Measurements from ENCODE around the gene ADGRA3. TPM values are rescaled to one million over a fixed set of nuclear protein-coding genes. Genes with fewer than 3 reads are reported as not detected.

ADGRA3 gene, protein sequence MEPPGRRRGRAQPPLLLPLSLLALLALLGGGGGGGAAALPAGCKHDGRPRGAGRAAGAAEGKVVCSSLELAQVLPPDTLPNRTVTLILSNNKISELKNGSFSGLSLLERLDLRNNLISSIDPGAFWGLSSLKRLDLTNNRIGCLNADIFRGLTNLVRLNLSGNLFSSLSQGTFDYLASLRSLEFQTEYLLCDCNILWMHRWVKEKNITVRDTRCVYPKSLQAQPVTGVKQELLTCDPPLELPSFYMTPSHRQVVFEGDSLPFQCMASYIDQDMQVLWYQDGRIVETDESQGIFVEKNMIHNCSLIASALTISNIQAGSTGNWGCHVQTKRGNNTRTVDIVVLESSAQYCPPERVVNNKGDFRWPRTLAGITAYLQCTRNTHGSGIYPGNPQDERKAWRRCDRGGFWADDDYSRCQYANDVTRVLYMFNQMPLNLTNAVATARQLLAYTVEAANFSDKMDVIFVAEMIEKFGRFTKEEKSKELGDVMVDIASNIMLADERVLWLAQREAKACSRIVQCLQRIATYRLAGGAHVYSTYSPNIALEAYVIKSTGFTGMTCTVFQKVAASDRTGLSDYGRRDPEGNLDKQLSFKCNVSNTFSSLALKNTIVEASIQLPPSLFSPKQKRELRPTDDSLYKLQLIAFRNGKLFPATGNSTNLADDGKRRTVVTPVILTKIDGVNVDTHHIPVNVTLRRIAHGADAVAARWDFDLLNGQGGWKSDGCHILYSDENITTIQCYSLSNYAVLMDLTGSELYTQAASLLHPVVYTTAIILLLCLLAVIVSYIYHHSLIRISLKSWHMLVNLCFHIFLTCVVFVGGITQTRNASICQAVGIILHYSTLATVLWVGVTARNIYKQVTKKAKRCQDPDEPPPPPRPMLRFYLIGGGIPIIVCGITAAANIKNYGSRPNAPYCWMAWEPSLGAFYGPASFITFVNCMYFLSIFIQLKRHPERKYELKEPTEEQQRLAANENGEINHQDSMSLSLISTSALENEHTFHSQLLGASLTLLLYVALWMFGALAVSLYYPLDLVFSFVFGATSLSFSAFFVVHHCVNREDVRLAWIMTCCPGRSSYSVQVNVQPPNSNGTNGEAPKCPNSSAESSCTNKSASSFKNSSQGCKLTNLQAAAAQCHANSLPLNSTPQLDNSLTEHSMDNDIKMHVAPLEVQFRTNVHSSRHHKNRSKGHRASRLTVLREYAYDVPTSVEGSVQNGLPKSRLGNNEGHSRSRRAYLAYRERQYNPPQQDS (N-terminal part only)
- total RNA-seq, result 24.8 and 24.9 TPM in 2 replicates

DNA sequence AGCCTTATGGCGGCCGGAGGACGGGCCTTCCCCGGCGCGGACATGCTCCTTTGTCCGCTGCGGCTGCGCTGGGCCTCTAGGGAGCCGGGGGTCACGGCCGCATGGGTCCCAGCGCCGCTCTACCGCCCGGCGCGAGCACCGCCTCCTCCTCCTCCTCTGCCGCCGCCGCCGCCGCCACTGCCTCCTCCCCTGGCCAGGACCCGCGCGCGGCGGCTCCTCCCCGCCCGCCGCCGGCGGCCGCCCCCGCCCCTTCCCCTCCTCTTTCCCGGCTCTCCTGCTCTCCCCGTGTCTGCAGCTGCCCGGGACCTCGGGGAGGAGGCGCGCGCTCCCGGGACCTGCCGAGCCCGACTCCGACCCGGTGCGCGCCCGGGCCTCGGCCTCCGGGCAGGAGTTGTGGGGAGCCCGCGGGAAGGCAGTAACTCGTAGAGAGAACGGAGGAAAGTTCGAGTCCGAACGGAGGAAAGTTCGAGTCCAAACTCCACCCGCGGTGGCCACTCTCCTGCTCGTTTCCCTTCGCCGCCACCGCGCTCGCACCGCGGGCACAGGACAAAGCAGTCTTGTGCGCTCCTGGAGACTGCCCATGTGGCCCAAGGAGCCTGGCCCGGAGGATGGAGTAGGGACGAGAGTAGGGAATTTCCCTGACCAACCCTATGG, at the start of gene ADGRA3:
TSS of gene ADGRA3 (minus strand) at position 179 of the 654 bp plus-strand sequence. CDS start 282 bp downstream, outside the sequence.

Other genes with a start within 250 kb of the ADGRA3 start
- not detected in 2 replicates for gene GBA3, start 176.9 kb upstream of the ADGRA3 start, total RNA-seq

Measured in bronchus fibroblast of lung (primary cell).